ENCODE measurements around the gene PM20D1. TPM values are rescaled to one million over a fixed set of nuclear protein-coding genes. Genes with fewer than 3 reads are reported as not detected.
"Not testable (repeated sequence)": the region's sequence is repeated elsewhere in the genome, so short reads cannot be mapped to it uniquely, and the experiment has no call there.

Gene PM20D1
- under 1 TPM; 0.34 to 0.58 TPM for total RNA-seq

DNA sequence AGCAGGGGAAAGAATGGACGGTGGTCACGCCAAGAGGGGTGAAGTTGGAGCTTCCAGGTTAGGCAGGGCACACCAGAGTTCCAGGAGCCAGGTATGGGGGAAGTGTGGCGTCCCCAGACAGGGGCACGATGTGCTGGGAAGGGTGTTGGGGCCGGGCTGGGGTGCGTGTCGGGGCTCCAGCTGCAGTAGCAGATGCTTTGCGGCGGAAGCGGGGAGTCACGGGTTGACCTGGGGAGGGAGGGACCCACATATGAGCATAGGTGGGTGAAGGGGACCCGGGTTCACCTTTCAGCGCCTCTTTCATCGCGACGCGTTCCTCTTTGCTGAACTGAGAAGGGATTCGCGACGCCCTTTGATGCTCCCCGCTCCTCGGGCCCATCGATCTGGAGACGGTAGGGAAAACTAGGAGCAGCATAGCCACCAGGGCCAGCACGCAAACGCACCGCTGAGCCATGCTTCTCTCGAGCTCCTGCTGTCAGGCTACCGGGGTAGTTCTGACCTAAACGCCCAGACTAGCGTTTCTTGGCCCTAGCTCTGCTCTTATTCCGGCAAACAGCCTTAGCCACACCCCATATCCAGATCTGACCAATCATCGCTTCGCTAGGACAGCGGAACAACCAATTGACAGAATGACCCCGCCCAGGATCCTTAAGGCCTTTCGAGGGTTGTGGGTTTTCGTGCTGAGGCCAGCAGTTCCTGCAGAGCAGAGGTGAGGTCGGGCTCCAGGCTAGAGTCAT is at the start of gene PM20D1:
Gene PM20D1 (minus strand): TSS at position 514 of the 737 bp plus-strand sequence. CDS start 60 bp downstream, at position 454.
- DNase-seq (peak; percentile 89), ATAC-seq (peak; percentile 98)
- ChIA-PET POLR2A (interaction anchor here (0.6 kb wide), 1 partner anchor 65 kb away, joined by 5 read pairs; no protein-coding TSS in a partner anchor), CTCF (interaction anchor here (0.5 to 2.0 kb wide), 7 partner anchors 12 to 562 kb away, joined by 3 to 5 read pairs (median 4); no protein-coding TSS in a partner anchor)
- H3K27ac Mint-ChIP-seq: peak within 1 kb of the TSS; percentile 86
- no peaks in the 10 kb centered on the region for H3K36me3 Mint-ChIP-seq (ENCODE audit: low read depth)
- intact Hi-C loops (cut with DNase I, micrococcal nuclease): loop anchor here in 1 of 2 experiments (1.0 kb wide), 3 partner anchors 36 to 99 kb away; partner anchors contain the start of genes NUCKS1, RAB29 and SLC41A1
- H3K27me3 Mint-ChIP-seq: no peaks in the 10 kb centered on the region
- peak within 1 kb of the TSS; percentile 83 for H3K4me3 Mint-ChIP-seq
- peaks cover 28% of the 10 kb centered on the region for H3K4me1 Mint-ChIP-seq
- H3K9me3 Mint-ChIP-seq (ENCODE audit: low read depth): no peaks in the 10 kb centered on the region

DNA sequence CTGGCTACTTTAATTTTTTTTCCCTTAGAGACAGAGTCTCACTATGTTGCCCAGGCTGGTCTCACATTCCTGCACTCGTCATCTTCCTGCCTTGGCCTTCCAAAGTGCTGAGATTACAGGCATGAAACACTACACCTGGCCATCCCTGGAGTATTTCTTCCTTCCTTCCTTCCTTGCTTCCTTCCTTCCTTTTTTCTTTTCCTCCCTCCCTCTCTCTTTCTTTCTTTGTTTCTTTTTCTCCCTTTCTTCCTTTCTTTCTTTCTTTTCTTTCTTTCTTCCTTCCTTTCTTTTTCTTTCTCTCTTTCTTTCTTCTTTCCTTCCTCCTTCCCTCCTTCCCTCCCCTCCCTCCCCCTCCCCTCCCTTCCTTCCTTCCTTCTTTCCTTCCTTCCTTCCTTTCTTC is 46.4 kb upstream of the PM20D1 start:
- ATAC-seq (no peak), DNase-seq (no peak)
- ChIA-PET POLR2A (no interaction called here), CTCF (interaction anchor here (1.3 to 2.5 kb wide), 2 partner anchors 81 to 82 kb away, joined by 3 to 11 read pairs; no protein-coding TSS in a partner anchor)
- Mint-ChIP-seq H3K36me3 (ENCODE audit: low read depth) (peaks cover 2% of the 10 kb centered on the region), H3K27me3 (peaks cover 17% of the 10 kb centered on the region), H3K9me3 (ENCODE audit: low read depth) (peaks cover 2% of the 10 kb centered on the region), H3K4me1 (peaks cover 2% of the 10 kb centered on the region), H3K4me3 (no peak overlapping the region), H3K27ac (no peak overlapping the region)
- intact Hi-C loops (cut with DNase I, micrococcal nuclease): no loop called here

DNA sequence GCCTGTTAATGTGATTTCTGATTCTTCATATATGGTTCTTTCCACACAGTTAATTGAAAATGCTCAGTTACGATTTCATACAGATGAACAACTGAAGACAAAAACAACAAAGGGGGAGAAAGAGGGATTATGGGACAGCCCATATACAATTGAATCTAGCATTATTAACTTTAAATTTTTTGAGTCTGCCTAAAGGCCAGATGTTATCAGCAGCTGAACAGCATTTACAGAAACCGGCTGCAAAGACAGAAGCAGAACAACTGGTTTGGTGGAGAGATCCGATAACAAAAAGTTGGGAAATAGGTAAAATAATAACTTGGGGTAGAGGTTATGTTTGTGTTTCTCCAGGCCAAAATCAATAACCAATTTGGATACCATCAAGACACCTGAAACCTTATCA is 44.2 kb upstream of the PM20D1 start:
- DNase-seq; CTCF ChIA-PET; H3K27ac Mint-ChIP-seq; H3K4me3 Mint-ChIP-seq; ATAC-seq; H3K4me1 Mint-ChIP-seq; intact Hi-C loops (cut with DNase I, micrococcal nuclease); H3K36me3 Mint-ChIP-seq (ENCODE audit: low read depth); POLR2A ChIA-PET; H3K9me3 Mint-ChIP-seq (ENCODE audit: low read depth): not testable (repeated sequence)
- peaks cover 13% of the 10 kb centered on the region for H3K27me3 Mint-ChIP-seq

GRCh38 chr1:205892175-205892574 is 42.2 kb upstream of the PM20D1 start:
- CTCF ChIA-PET: interaction anchor here (0.6 to 2.4 kb wide), 8 partner anchors 8 to 214 kb away, joined by 3 to 9 read pairs (median 4); no protein-coding TSS in a partner anchor
- H3K4me1 Mint-ChIP-seq; H3K36me3 Mint-ChIP-seq (ENCODE audit: low read depth); H3K4me3 Mint-ChIP-seq; POLR2A ChIA-PET; H3K27ac Mint-ChIP-seq; intact Hi-C loops (cut with DNase I, micrococcal nuclease); DNase-seq; H3K9me3 Mint-ChIP-seq (ENCODE audit: low read depth); ATAC-seq: not testable (repeated sequence)
- H3K27me3 Mint-ChIP-seq: peaks cover 11% of the 10 kb centered on the region

DNA sequence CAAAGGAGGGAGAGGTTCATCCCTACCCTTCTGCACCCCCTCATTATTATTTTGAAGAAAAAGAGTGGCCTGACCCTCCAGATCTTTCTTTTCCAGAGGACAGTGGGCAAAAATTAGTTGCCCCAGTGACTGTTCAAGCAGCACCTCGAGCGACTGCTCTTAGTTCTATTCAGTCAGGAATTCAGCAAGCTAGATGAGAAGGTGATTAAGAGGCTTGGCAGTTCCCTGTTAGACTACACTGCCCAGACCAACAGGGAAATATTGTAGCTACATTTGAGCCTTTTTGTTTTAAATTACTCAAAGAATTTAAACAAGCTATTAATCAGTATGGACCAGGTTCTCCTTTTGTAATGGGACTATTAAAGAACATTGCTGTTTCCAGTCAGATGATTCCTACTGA is 41.5 kb upstream of the PM20D1 start:
- intact Hi-C loops (cut with DNase I, micrococcal nuclease); H3K9me3 Mint-ChIP-seq (ENCODE audit: low read depth); H3K27ac Mint-ChIP-seq; H3K36me3 Mint-ChIP-seq (ENCODE audit: low read depth); H3K4me3 Mint-ChIP-seq; DNase-seq; ATAC-seq; H3K4me1 Mint-ChIP-seq; POLR2A ChIA-PET: not testable (repeated sequence)
- peaks cover 11% of the 10 kb centered on the region for H3K27me3 Mint-ChIP-seq
- CTCF ChIA-PET: interaction anchor here (1.0 to 2.4 kb wide), 7 partner anchors 9 to 214 kb away, joined by 3 to 9 read pairs (median 4); no protein-coding TSS in a partner anchor

DNA sequence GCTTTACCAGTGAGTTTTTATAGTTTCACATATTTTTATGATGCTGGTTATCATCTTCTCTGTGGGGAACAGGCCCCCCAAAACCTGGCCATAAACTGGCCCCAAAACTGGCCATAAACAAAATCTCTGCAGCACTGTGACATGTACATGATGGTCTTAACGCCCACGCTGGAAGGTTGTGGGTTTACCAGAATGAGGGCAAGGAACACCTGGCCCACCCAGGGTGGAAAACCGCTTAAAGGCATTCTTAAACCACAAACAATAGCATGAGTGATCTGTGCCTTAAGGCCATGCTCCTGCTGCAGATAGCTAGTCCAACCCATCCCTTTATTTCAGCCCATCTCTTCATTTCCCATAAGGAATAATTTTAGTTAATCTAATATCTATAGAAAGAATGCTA is 40.7 kb upstream of the PM20D1 start:
- intact Hi-C loops (cut with DNase I, micrococcal nuclease); H3K9me3 Mint-ChIP-seq (ENCODE audit: low read depth); H3K36me3 Mint-ChIP-seq (ENCODE audit: low read depth); POLR2A ChIA-PET; DNase-seq; H3K4me3 Mint-ChIP-seq; ATAC-seq; H3K27ac Mint-ChIP-seq; H3K4me1 Mint-ChIP-seq: not testable (repeated sequence)
- CTCF ChIA-PET: interaction anchor here (0.6 to 1.9 kb wide), 6 partner anchors 27 to 692 kb away, joined by 3 to 9 read pairs (median 4); no protein-coding TSS in a partner anchor
- H3K27me3 Mint-ChIP-seq: peaks cover 11% of the 10 kb centered on the region

- ATAC-seq; CTCF ChIA-PET; DNase-seq; intact Hi-C loops (cut with DNase I, micrococcal nuclease); H3K36me3 Mint-ChIP-seq (ENCODE audit: low read depth); H3K27ac Mint-ChIP-seq; H3K4me3 Mint-ChIP-seq; H3K4me1 Mint-ChIP-seq; H3K9me3 Mint-ChIP-seq (ENCODE audit: low read depth); POLR2A ChIA-PET: not testable (repeated sequence)
- peaks cover 11% of the 10 kb centered on the region for H3K27me3 Mint-ChIP-seq
These were observed 39.8 kb upstream of the PM20D1 start for GRCh38 chr1:205889706-205890105.

DNA sequence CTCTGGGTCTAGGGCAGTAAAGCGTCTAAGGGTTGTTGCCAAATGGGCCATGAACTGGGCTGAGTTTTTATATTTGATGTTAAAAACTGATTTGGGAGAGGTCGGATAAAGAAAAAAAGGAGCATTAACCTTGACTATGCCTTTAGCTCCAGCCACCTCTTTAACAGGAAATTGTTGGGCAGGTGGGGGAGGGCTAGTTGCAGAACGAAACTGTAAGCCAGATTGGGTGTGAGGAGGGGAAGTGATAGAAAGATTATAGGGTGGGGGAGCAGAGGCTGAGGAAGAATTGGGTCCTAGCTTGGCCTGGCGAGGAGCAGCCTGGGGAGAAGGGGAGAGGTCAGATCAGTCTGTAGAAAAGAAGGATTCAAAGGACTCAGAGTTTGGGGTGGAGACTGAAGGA is 39.1 kb upstream of the PM20D1 start:
- not testable (repeated sequence) for H3K4me3 Mint-ChIP-seq

GRCh38 chr1:205883792-205884191 is 33.9 kb upstream of the PM20D1 start:
- no peak for ATAC-seq
- Mint-ChIP-seq H3K4me3 (no peak overlapping the region), H3K9me3 (ENCODE audit: low read depth) (peaks cover 20% of the 10 kb centered on the region), H3K27me3 (peaks cover 8% of the 10 kb centered on the region), H3K36me3 (ENCODE audit: low read depth) (no peaks in the 10 kb centered on the region), H3K4me1 (no peaks in the 10 kb centered on the region), H3K27ac (no peak overlapping the region)
- intact Hi-C loops (cut with DNase I, micrococcal nuclease): no loop called here
- ChIA-PET CTCF (interaction anchor here (0.6 kb wide), 1 partner anchor 9 kb away, joined by 3 read pairs; no protein-coding TSS in a partner anchor), POLR2A (interaction anchor here (0.6 kb wide), 1 partner anchor 9 kb away, joined by 3 read pairs; no protein-coding TSS in a partner anchor)
- no peak for DNase-seq

More for the DNA sequence above, 39.1 kb upstream of the PM20D1 start:
- H3K27ac Mint-ChIP-seq; H3K9me3 Mint-ChIP-seq (ENCODE audit: low read depth); H3K4me1 Mint-ChIP-seq; DNase-seq; POLR2A ChIA-PET; ATAC-seq; H3K36me3 Mint-ChIP-seq (ENCODE audit: low read depth); intact Hi-C loops (cut with DNase I, micrococcal nuclease): not testable (repeated sequence)
- CTCF ChIA-PET: interaction anchor here (1.3 kb wide), 1 partner anchor 97 kb away, joined by 4 read pairs; no protein-coding TSS in a partner anchor
- H3K27me3 Mint-ChIP-seq: peaks cover 11% of the 10 kb centered on the region

DNA sequence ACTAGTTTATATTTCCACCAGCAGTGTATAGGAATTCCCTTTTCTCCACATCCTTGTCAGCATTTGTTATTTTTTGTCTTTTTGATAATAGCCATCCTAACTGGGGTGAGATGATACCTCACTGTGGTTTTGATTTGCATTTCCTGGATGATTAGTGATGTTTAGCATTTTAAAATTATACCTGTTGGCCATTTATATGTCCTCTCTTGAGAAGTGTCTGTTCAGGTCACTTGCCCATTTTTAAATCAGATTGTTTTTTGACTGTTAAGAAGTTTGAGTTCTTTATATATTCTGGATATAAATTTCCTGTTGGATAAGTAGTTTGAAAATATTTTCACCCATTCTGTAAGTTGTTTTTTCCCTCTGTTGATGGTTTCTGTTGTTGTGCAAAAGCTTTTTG is 31.0 kb upstream of the PM20D1 start:
- H3K4me1 Mint-ChIP-seq: no peaks in the 10 kb centered on the region
- CTCF ChIA-PET: no interaction called here
- POLR2A ChIA-PET: no interaction called here
- no peak overlapping the region for H3K27ac Mint-ChIP-seq
- no peak for ATAC-seq
- H3K4me3 Mint-ChIP-seq: no peak overlapping the region
- no peak for DNase-seq
- intact Hi-C loops (cut with DNase I, micrococcal nuclease): no loop called here
- H3K27me3 Mint-ChIP-seq: peaks cover 8% of the 10 kb centered on the region
- peaks cover 24% of the 10 kb centered on the region for H3K9me3 Mint-ChIP-seq (ENCODE audit: low read depth)
- H3K36me3 Mint-ChIP-seq (ENCODE audit: low read depth): no peaks in the 10 kb centered on the region

DNA sequence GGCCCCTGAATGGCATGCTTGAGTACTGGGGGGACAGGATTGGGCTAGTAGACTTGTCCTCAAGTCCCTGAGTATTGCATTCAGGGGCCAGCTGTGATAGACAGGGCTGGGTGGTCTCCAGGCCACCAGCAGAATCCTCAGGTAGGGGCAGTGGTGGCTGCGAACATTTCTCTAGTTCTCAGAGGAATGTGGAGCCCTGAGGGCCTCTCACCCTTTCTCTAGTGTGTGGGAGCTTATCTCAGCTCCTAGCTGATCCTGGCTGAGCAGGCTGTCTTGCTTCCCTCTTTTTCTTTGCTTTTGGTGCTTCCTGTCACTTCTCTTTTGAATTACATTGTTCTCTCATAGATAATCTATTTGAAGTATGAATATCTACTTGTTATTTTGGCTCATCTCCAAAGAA is 30.0 kb upstream of the PM20D1 start:
- H3K4me1 Mint-ChIP-seq: no peaks in the 10 kb centered on the region
- intact Hi-C loops (cut with DNase I, micrococcal nuclease): no loop called here
- ATAC-seq (no peak), DNase-seq (no peak)
- H3K4me3 Mint-ChIP-seq: no peak overlapping the region
- peaks cover 24% of the 10 kb centered on the region for H3K9me3 Mint-ChIP-seq (ENCODE audit: low read depth)
- H3K36me3 Mint-ChIP-seq (ENCODE audit: low read depth): no peaks in the 10 kb centered on the region
- no peak overlapping the region for H3K27ac Mint-ChIP-seq
- ChIA-PET CTCF (interaction anchor here (0.7 kb wide), 1 partner anchor 26 kb away, joined by 3 read pairs; no protein-coding TSS in a partner anchor), POLR2A (no interaction called here)
- H3K27me3 Mint-ChIP-seq: peaks cover 8% of the 10 kb centered on the region

GRCh38 chr1:205878026-205878425 is 28.1 kb upstream of the PM20D1 start:
- Mint-ChIP-seq H3K27me3 (peaks cover 8% of the 10 kb centered on the region), H3K9me3 (ENCODE audit: low read depth) (peaks cover 24% of the 10 kb centered on the region), H3K4me3 (no peak overlapping the region), H3K4me1 (no peaks in the 10 kb centered on the region), H3K36me3 (ENCODE audit: low read depth) (no peaks in the 10 kb centered on the region), H3K27ac (no peak overlapping the region)
- intact Hi-C loops (cut with DNase I, micrococcal nuclease): no loop called here
- ChIA-PET POLR2A (no interaction called here), CTCF (no interaction called here)
- DNase-seq: no peak
- no peak for ATAC-seq
